NCI-H2196 (cell line): ENCODE data around the gene CFAP92.

Experiments
- DNase-seq: peaks from one replicate; lab custom pipeline; 2025; ENCODE audit not compliant: unreplicated experiment; lab: John Stamatoyannopoulos, UW

Gene CFAP92, protein sequence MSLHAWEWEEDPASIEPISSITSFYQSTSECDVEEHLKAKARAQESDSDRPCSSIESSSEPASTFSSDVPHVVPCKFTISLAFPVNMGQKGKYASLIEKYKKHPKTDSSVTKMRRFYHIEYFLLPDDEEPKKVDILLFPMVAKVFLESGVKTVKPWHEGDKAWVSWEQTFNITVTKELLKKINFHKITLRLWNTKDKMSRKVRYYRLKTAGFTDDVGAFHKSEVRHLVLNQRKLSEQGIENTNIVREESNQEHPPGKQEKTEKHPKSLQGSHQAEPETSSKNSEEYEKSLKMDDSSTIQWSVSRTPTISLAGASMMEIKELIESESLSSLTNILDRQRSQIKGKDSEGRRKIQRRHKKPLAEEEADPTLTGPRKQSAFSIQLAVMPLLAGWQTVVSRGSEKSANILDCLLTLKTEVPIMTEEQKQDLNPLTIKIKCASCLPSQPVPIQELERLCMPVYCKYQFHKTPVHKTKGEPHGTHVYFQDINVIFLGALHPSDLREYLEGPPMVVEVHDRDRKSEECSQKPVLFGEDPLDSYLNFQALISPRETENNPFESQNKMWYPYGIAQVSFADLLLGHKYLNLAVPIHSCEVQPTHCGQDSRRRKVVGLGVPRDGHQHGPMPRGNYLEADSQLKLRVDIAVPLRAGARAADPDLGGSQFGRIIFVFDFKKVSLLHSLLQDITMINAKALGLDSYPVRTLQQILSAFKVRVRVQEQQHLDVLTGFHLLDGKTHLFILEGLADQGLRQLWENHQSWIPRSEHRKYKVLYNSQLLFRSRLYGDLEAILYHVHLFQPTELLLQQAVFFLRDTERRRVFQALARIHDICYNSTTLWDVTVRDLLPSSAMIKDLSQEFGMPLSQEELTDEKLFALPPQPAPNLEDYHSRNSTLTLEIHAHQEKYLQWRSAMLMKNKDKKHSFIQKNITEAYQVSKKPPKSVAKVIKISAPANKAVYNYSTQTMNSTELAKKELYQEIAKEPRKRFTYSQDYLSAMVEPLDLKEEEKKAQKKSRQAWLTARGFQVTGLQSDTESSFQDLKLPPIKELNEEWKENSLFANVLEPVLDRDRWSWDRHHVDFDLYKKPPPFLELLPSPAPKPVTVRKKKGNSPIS

DNA sequence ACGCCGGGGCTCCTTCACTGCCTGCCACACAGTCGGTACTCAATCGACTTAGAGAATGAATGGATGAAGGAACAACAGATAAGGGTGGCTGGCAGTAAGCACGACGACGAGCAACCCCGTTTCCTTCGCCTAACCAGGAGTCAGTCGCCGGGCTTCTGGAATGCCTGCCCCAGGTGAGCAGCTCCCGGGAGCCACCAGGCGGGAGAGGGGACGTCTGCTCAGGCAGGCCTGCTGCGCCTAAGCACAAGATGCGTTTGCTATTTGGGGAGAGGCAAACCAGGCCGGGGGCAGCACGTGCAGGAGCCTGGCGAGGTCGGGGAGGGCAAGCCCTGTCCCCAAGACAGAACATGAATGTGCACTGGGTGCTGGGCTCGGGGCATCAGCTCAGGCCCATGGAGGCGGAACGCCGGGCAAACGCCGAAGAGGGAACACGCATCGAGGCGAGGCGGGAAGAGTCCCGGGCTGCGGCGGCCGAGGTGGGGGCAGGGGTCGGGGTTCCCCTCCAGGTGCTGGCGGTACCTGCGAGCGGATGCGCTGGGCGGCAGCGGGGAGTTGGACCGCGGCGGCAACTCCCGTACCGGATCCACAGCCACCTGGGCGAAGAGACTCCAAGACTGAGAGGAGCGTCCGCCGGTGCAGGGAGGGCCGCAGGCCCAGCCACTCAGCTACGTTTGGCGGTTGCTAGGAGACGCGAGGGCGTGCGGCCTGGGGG, at the start of gene CFAP92:
Gene CFAP92 (minus strand): TSS at position 616 of the 712 bp plus-strand sequence. CDS start 772 bp downstream, outside the sequence.
- DNase-seq, result peak; percentile 97

DNA sequence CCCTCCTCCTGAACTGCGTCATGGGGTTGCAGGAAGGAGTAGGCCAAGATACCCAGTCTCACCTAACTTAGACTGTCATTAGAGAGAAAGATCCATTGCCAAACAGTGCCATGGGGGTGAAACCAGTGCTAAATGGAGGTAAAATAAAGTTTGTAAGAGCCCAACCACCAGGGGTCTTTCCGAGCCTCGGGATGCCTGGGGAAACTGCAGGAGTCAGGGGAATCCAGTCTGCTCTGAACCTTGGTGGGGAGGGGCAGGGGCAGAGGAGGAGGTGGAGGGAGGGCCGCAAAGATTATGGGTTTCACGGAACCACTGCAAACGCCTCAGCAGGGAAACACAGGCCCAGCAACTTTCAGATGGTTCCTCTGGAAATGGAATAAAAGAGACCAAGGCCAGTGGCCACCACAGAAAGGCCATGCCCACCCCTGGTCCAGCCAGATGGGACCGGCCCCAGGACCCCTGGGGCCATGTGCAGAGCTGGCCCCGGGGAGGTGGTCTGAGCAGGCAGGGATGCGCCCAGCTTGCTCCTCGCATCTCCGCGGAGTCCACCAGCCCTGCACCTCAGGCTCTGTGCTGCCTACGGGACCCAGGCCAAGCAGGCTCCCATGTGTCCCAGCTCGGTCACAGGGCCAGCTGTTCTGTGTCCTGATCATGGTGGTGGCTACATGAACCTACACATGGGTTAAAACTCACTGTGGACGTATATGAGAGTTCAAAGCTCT, 46.9 kb upstream of the CFAP92 start:
- no peak for DNase-seq

DNA sequence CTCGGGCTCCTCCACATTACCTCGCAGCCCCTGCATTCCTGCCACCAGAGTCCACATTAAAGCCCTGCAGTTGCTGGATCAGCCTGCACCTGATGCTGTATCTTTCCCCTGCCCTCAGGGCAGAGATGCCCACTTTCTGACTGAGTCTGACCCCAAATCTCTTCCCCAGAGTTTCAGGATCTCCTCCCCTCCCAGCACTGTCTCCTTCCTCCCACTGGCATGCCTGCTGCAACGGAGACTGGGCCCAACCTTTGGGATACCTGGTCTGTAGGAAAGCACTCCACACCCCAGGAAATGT, 46.1 kb upstream of the CFAP92 start:
- DNase-seq, result no peak

DNA sequence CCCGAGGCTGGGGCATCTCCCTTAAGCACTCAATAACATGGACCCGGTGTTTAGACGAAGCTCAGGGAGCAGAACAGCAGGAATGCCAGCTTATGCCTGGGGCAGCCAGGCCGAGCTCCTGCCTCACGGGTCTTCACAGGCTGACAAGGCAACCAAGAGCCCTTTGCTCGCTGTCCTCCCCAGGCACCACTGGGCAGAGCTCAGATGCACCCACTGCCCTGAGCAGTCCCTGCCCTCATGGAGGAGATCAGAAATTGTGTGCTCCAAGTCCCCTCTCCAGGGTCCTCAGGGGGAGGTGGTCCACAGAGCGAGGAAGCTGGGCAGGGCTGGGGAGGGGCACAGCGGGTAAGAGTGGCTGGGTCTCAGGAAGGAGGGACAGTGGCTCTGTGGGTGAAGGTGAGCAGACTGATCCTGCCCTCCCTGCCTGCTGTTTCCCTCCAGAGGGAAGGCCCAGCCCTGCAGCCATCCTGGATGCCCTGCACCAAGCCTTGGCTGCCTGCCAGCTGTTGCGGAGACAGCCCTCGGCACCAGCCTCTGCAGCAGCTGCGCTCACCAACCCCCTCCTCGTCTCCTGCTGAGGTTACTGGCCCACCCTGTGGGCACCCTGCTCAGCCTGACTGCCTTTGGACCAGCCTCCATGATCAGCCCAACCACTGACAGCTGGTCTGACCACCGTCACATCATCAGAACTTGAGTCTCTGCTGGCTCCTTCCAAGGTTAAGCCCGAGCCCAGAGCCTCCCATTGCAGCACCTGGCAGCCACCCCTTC, 45.6 kb upstream of the CFAP92 start:
- DNase-seq, result peak; percentile 94

DNA sequence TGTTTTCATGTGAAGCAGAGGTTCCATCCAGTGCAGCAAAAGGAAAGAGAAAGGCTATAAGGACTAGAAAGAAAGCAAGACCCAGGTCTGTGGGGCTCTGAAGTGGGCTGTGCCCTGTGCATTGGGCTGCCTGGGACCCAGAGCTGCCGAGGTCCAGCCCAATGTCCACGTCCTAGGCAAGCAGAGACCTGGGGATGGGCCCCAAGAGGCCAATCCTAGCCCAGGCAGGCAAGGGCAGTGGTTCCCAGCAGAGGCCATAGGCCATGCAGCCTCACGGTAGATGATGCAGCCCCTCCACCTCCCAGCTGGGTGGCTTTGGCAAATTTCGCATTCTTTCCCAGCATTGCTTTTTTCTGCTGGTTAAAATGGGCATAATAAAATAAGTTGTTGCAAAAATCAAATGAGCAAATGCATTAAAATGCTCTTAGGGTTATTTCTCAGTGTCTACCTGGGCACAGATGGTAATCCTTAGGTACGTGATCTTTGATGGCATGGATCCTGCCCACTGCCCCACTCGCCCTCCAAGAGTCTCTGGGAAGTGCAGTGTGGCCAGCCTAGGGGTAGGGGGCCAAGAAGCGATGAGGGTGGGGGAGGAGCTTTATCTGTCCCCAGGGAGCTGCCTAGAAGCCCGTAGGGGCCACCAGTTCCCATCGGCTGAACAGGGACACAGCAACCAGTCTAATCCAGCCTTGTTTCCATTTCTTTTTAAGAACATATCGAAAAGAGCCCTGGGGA, 44.4 kb upstream of the CFAP92 start:
- no peak for DNase-seq

DNA sequence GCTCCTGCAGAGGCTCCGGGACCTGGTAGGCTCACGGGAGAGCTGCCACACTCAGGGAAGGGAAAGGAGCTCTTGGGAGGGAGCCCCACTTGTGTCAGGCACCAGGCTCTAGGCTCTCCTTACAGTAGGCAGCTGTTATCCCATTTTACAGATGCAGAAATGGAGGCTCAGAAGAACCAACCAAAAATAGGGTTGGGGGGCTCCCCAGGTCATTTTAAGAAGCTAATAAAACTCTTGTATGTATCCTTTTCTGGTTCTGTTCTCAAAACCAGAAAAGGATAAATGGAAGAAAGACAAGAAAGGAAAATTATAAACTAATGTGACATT, 43.2 kb upstream of the CFAP92 start:
- DNase-seq, result no peak

DNA sequence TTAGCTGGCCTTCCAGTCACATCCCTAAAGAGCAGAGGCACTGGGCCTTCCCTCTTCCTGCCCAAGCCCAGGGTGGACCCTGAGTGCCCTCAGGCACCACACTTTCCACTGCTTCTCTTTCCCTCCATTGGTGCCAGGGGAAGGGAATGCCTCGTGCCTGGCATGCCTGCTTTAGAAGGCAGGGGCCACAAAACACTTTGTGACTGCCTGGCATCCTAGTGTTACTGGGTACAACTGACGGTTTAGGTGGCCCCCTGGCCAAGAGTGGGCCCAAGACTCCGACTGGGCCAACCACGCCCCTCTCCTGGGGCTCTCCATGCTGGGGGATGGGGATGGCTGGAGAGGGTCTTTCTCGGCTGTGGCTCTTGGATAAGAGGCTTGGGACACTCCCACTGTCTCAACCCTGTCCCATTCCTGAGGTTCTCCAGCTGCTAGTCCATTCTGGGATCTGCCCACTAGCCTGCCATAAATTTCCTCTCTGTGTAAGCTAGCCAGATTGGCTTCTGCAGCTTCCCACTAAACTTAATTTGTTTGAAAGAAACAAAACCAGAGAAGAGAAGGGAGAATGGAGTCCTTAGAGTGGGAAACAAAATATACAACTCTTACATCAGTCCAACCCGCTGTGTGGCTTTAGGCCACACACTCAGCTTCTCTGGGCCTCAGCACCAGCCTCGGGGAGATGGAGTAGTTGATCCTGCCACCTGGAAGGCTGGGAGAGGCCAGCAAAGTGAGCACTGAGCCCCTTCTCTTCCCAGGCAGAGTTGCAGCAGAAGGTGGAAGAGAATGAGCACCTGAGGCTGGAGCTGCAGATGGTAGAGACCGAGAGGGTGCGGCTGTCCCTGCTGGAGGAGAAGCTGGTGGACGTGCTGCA, 42.6 kb upstream of the CFAP92 start:
- no peak for DNase-seq

DNA sequence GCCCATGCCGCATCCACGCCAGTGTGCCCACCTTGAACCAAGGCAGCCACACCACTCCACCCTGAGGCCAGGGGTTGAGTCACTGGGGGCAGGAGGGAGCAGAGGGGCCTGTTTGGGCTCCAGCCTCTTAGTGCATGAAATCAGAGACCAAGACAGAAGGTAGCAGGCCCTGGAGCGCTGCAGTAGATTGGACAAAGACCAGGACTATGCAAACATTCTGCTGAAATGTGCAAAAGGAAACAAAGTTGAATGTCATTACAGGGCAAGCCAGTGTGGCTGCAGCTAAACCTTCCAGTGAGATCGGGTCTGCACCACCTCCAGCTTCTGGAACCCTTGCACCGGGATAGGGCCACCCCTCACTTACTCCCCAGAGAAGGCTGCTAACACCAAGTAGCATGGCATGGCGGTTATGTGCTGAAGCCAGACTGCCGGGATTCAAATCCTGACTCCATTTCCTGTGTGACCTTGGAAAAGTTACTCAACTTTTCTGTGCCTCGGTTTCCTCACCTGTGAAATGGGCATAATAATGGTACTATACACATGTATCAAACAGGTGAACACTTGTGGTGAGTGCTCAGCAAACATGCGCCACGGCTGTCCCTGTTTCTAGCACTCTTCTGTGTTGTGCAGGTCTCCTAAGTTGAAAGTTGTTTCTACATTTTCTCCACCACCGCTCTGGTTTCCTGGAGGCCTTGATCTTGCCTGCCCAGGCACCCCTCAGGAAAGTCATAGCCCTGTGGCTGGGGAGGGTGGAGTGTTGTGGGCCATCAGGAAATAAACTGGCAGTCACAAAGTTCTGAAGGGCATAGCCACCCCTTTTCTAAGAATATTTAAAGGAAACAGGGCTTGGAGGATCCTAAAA, 41.7 kb upstream of the CFAP92 start:
- no peak for DNase-seq

DNA sequence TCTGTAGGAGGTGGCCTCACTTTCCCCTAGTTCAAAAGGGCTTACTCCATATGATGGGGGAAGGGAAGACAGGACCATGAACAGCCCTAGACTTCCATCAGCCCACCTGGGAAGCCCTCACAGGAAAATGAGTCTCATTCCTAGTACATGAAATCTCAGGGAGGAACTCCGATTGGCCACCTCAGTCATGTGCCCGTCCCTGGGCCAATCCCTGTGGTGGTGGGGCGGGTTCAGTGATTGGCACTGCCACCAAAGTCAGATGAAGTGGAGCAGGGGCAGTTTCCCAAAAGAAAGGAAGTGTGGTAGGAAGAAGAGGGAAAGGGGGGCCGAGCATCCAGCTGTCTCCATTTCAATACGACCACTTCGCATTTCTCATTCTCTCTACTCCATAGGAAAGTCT, 40.8 kb upstream of the CFAP92 start:
- no peak for DNase-seq

DNA sequence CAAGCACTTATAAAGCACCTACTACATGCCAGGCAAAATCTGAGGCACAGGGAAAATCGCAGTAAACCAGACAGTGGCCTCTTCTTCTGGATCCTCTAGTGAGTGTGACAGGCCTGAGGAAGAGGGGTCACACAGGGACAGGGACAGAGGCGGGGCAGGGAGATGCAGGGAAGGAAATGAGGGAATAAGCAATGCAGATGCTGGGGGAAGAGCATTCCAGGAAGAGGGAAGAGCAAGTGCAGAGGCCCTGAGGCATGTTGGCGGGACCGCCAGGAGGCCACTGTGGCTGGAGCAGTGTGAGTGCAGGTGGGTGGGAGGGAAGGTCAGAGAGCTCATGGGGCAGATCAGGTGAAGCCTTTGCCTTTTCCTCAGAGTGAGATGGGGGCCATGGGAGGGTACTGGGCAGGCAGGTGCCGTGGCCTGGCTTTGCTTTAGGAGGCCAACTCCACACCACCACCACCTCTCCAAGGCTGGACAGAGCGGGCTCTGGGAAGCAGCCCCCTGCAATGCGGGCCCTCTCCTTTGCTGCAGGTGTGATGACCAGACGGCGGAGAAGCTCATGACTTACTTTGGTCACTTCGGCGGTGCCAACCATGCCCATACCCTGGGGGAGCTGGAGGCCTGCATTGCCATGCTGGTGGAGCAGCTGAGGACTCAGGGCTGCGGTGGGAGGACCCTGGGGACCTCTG, 39.9 kb upstream of the CFAP92 start:
- DNase-seq, result no peak

DNA sequence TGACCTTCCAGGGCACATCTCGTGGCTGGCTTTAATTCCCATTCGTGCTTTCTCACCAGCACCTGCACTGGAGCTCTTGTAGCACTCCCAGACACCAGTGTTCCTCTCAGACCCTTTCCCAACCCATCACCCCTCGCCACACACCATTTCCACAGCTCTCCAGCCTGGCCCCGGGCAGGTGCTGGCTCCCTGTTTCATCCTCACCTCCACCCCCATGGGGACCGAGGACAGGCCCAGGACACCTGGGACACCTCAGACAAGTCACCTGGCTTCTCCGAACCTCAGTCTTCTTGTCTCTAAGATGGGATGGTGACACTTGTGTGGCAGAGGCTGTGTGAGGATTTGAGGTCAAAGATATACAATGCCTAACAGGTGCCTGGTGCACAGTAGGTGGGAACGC, 39.3 kb upstream of the CFAP92 start:
- DNase-seq, result no peak

DNA sequence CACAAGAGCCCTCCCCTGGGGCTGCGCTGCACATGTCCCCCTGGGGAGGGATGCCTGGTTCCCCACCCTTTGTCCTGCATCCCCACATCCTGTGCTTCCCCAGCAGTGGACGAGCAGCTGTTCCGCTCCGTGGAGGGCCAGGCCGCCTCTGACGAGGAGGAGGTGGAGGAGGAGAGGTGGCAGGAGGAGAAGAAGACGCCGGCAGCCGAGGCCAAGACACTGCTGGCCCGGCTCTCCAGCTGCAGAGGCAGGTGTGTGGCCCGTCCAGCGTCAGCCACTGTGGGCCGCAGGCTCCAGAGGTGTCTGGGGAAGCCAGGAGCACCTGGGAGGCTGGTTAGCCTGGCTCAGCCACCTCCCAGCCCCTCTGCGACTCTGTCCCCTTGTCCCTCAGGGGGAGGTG, 38.8 kb upstream of the CFAP92 start:
- DNase-seq, result no peak

DNA sequence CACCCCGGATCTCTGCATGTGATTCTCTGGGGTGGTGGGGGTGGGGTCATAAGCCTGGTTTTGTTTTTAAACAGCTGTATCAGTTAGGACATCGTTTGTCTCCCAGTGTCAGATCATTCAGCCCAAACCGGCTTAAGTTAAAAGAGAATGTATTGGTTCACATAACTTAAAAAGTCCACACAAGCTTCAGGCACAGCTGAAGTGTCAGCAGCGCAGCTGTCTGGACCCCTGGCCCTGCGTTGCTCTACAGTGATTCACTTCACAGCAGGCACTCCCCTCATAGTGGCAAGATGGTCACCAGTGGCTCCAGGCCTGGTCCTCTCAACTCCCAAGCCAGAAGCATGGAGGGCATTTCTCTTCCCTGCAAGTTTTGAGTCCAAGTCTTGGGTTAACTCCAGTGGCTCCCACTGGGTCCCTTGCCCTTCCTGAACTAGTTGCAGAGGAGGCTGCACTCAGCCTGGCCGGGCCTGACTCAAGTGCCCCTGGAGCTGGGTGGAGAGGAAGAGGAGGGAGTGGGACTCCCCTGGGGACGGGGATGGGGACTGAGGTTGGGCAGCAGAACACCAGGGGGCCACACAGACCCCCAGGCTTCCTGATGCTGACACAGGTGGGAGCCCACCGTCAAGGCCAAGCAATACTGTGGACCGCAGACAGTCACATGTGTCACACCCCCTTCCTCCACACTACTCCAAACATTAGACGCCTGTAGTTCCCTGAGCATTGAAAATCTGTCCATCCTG, 37.8 kb upstream of the CFAP92 start:
- DNase-seq, result no peak

DNA sequence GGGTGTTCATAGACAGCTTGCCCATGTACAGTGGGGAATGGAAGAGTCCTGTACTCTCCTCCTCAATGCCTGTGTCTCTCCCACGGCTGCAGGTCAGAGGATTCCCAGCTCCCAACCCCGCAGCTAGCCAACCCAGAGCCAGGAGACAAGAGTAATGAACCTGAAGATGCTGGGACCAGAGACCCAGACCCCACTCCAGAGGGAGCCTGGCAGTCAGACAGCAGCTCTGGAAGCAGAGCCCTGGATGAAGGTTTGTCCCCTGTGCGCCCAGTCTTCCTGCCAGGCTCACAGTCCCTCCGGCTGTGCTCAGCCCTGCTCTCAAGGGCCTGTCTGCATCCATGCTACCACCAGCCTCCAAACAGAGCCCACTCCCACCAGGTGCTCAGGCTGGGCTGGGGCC, 36.7 kb upstream of the CFAP92 start:
- no peak for DNase-seq

DNA sequence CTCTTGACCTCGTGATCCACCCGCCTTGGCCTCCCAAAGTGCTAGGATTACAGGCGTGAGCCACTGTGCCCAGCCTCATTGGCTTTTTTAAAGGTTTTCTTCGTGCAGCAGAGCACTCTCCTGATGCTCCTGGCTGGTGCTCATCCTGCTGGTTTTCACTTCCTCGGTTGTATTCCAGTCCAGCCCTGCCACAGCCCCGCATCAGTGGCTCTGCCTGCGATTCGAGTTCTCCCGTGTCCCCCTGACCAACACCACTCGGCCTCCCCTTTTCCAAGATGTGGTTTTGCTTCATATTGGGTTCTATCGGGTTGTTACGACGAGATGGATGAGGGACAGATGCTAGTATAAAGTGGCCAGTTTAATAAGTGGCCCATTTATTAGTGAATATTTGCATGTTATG, 35.0 kb upstream of the CFAP92 start:
- DNase-seq, result no peak

DNA sequence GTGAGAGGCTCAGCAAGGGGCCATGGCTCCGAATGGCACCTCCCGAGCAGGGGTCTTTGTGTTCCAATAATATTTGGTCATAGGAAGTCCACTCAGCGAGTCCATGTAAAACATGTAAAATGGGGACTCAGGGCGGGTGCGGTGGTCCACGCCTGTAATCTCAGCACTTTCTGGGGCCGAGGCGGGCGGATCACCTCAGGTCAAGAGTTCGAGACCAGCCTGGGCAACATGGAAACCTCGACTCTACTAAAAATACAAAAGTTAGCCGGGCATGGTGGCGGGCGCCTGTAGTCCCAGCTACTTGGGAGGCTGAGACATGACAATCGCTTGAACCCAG, 33.6 kb upstream of the CFAP92 start:
- DNase-seq, result no peak
